H9 (cell line): Measurements from ENCODE around the gene C3orf70. TPM values are rescaled to one million over a fixed set of nuclear protein-coding genes. Genes with fewer than 3 reads are reported as not detected.

Experiments used
- DNase-seq: peaks from one replicate; pipeline ENCODE4 v3.0.0-alpha.2; 2017
- H2AFZ ChIP-seq: one replicate; pipeline ENCODE4 v1.6.1; 2013; ENCODE audit warnings: mild to moderate bottlenecking, low read length, control low read depth, moderate library complexity
- H2AK5ac ChIP-seq: 2 replicates; pipeline ENCODE4 v1.6.1; 2013; ENCODE audit warnings: low read length, control low read depth, mixed read lengths; ENCODE audit not compliant: insufficient read length
- H2BK120ac ChIP-seq: one replicate; pipeline ENCODE4 v1.6.1; 2013; ENCODE audit warnings: low read depth, mild to moderate bottlenecking, low read length, control low read depth, inconsistent platforms; ENCODE audit not compliant: poor library complexity, severe bottlenecking
- H2BK12ac ChIP-seq: 2 replicates; pipeline ENCODE4 v1.6.1; 2013; ENCODE audit warnings: low read length, control low read depth, mixed read lengths, low read depth; ENCODE audit not compliant: insufficient read length
- H2BK15ac ChIP-seq: 2 replicates; pipeline ENCODE4 v1.6.1; 2013; ENCODE audit warnings: low read depth, low read length, control low read depth
- H2BK20ac ChIP-seq: one replicate; pipeline ENCODE4 v1.6.1; 2013; ENCODE audit warnings: low read depth, mild to moderate bottlenecking, low read length, control low read depth, inconsistent platforms; ENCODE audit not compliant: poor library complexity, severe bottlenecking
- H2BK5ac ChIP-seq: 2 replicates; pipeline ENCODE4 v1.6.1; 2013; ENCODE audit warnings: low read length, control low read depth, mixed read lengths; ENCODE audit not compliant: insufficient read length
- H3K14ac ChIP-seq: 2 replicates; pipeline ENCODE4 v1.6.1; 2013; ENCODE audit warnings: low read length, control low read depth; ENCODE audit not compliant: insufficient read depth
- H3K18ac ChIP-seq: 2 replicates; pipeline ENCODE4 v1.6.1; 2013; ENCODE audit warnings: low read depth, mild to moderate bottlenecking, mixed read lengths, low read length, control low read depth; ENCODE audit not compliant: insufficient read length
- H3K23ac ChIP-seq: 2 replicates; pipeline ENCODE4 v1.6.1; 2013; ENCODE audit warnings: low read length, control low read depth, mixed read lengths, low read depth; ENCODE audit not compliant: insufficient read length
- H3K23me2 ChIP-seq: 2 replicates; pipeline ENCODE4 v1.6.1; 2013; ENCODE audit warnings: low read depth, mild to moderate bottlenecking, mixed read lengths, low read length, control low read depth; ENCODE audit not compliant: insufficient read length, poor library complexity, severe bottlenecking
- H3K27ac ChIP-seq: 2 replicates; pipeline ENCODE4 v1.5.1; 2013; ENCODE audit warnings: low read length, control low read depth, mixed read lengths, low read depth; ENCODE audit not compliant: insufficient read length
- H3K27me3 ChIP-seq: 2 replicates; pipeline ENCODE4 v1.6.1; 2013; ENCODE audit warnings: low read length, control low read depth, inconsistent platforms; ENCODE audit not compliant: insufficient read depth
- H3K4ac ChIP-seq: 2 replicates; pipeline ENCODE4 v1.6.1; 2013; ENCODE audit warnings: low read depth, mild to moderate bottlenecking, control low read depth, inconsistent platforms, low read length, moderate library complexity
- H3K4me1 ChIP-seq: 2 replicates; pipeline ENCODE4 v1.6.1; 2013; ENCODE audit warnings: low read length, control low read depth, inconsistent platforms; ENCODE audit not compliant: insufficient read depth
- H3K4me2 ChIP-seq: 2 replicates; pipeline ENCODE4 v1.6.1; 2013; ENCODE audit warnings: low read length, control low read depth, mixed read lengths; ENCODE audit not compliant: insufficient read length, insufficient read depth
- H3K56ac ChIP-seq: 2 replicates; pipeline ENCODE4 v1.6.1; 2013; ENCODE audit warnings: low read depth, mild to moderate bottlenecking, mixed read lengths, low read length, control low read depth; ENCODE audit not compliant: insufficient read length
- H3K79me1 ChIP-seq: 2 replicates; pipeline ENCODE4 v1.6.1; 2013; ENCODE audit warnings: low read depth, mild to moderate bottlenecking, moderate library complexity, low read length, control low read depth, inconsistent platforms; ENCODE audit not compliant: insufficient read depth, poor library complexity, severe bottlenecking
- H3K79me2 ChIP-seq: 2 replicates; pipeline ENCODE4 v1.6.1; 2013; ENCODE audit warnings: low read length, control low read depth, inconsistent platforms; ENCODE audit not compliant: insufficient read depth
- H3K9ac ChIP-seq: 2 replicates; pipeline ENCODE4 v1.6.1; 2013; ENCODE audit warnings: low read length, control low read depth, mixed read lengths; ENCODE audit not compliant: insufficient read length; ENCODE audit errors: extremely low read depth
- H3K9me3 ChIP-seq: one replicate; pipeline ENCODE4 v1.6.1; 2013; ENCODE audit warnings: low read depth, low read length, inconsistent platforms; ENCODE audit not compliant: control insufficient read depth
- H3T11ph ChIP-seq: one replicate; pipeline ENCODE4 v1.6.1; 2013; ENCODE audit warnings: mild to moderate bottlenecking, low read length, control low read depth, inconsistent platforms
- H4K20me1 ChIP-seq: one replicate; pipeline ENCODE4 v1.6.1; 2013; ENCODE audit not compliant: control insufficient read depth, insufficient read length, insufficient read depth
- H4K5ac ChIP-seq: 2 replicates; pipeline ENCODE4 v1.6.1; 2013; ENCODE audit warnings: low read depth, mild to moderate bottlenecking, mixed read lengths, low read length, control low read depth; ENCODE audit not compliant: insufficient read length
- H4K8ac ChIP-seq: replicated peaks from 2 replicates; pipeline ENCODE4 v1.6.1; 2013; ENCODE audit warnings: low read length, control low read depth, mixed read lengths, low read depth; ENCODE audit not compliant: insufficient read length
- H4K91ac ChIP-seq: 2 replicates; pipeline ENCODE4 v1.6.1; 2013; ENCODE audit warnings: low read depth, mild to moderate bottlenecking, moderate library complexity, mixed read lengths, low read length, control low read depth; ENCODE audit not compliant: insufficient read length
- H3K27ac Mint-ChIP-seq, 3 experiments: 2 replicates in 2 of 3; 3 replicates in 1 of 3; pipeline ENCODE4 v1.8.0; 2020 to 2021; ENCODE audit warnings: mixed read lengths in 3 of 3, mild to moderate bottlenecking in 1 of 3, moderate library complexity in 1 of 3
- H3K27me3 Mint-ChIP-seq: 2 replicates; pipeline ENCODE4 v1.8.0; 2021; ENCODE audit warnings: low read depth, mild to moderate bottlenecking, moderate library complexity, mixed read lengths
- H3K36me3 Mint-ChIP-seq, 3 experiments: 2 replicates in 2 of 3; 3 replicates in 1 of 3; pipeline ENCODE4 v1.8.0; 2020 to 2021; ENCODE audit warnings: low read depth in 3 of 3, mixed read lengths in 3 of 3; ENCODE audit not compliant: insufficient read depth in 1 of 3
- H3K4me1 Mint-ChIP-seq, 2 experiments: 2 replicates each; pipeline ENCODE4 v1.8.0; 2020; ENCODE audit warnings: mixed read lengths in 2 of 2
- H3K4me3 Mint-ChIP-seq, 2 experiments: 2 replicates in 1 of 2; 3 replicates in 1 of 2; pipeline ENCODE4 v1.8.0; 2020 to 2021; ENCODE audit warnings: mild to moderate bottlenecking in 2 of 2, mixed read lengths in 2 of 2, moderate library complexity in 1 of 2
- H3K9me3 Mint-ChIP-seq, 2 experiments: 2 replicates in 1 of 2; 3 replicates in 1 of 2; pipeline ENCODE4 v1.8.0; 2020; ENCODE audit warnings: mild to moderate bottlenecking in 2 of 2, mixed read lengths in 2 of 2, moderate library complexity in 1 of 2
- CTCF ChIP-seq: fragments of 200-600 bp; sonication (generic); conservative IDR thresholded peaks from 3 replicates; pipeline ENCODE4 v1.8.0; 2021; ENCODE audit warnings: antibody characterized with exemption, mild to moderate bottlenecking
- WGBS: extraction: QIAGEN DNeasy Blood & Tissue Kit; methylation state at CpG from one replicate; pipeline ENCODE4 v1.1.7; 2013; ENCODE audit warnings: missing lambda C conversion rate, low lambda C conversion rate, mixed read lengths; ENCODE audit not compliant: insufficient read length; ENCODE audit errors: extremely low coverage; 5-methylcytosine and 5-hydroxymethylcytosine counted together
- total RNA-seq: library from RNA; stranded (reverse); gene quantifications from 2 replicates; pipeline ENCODE4 v1.2.1, GENCODE V29; 2021

Gene C3orf70
- total RNA-seq, 1 experiment from 2014 or later, result 0.52 TPM

GRCh38 chr3:185075547-185075946, 77.3 kb downstream of the C3orf70 start:
- no peak overlapping the region for H3K9ac ChIP-seq
- H3K23me2 ChIP-seq, result no peaks in the 10 kb centered on the region
- no peak overlapping the region for H2BK20ac ChIP-seq
- H2AK5ac ChIP-seq, result no peak overlapping the region
- H2BK12ac ChIP-seq, result no peak overlapping the region
- H3K79me2 ChIP-seq, result no peaks in the 10 kb centered on the region
- no peaks in the 10 kb centered on the region for H3K9me3 Mint-ChIP-seq
- peaks cover 4 to 8% of the 10 kb centered on the region in 2 experiments; a peak in 3 of 4 replicates for H3K4me1 Mint-ChIP-seq
- no peak overlapping the region for H3K4ac ChIP-seq
- no peak overlapping the region for H2BK5ac ChIP-seq
- H3K18ac ChIP-seq, result peak overlapping the region; percentile 62
- no peak overlapping the region for H4K5ac ChIP-seq
- no peak for TF ChIP-seq CTCF
- no peaks in the 10 kb centered on the region for H3K4me1 ChIP-seq
- no peak overlapping the region for H4K91ac ChIP-seq
- no peak overlapping the region for H4K8ac ChIP-seq
- no peak for DNase-seq
- H3K4me2 ChIP-seq, result no peak overlapping the region
- no peak overlapping the region for H3K23ac ChIP-seq
- no peak overlapping the region for H2AFZ ChIP-seq
- no peaks in the 10 kb centered on the region; the same call in 1 of the 2 replicates for H3K27me3 Mint-ChIP-seq
- no peaks in the 10 kb centered on the region for H3K27me3 ChIP-seq
- no peaks in the 10 kb centered on the region for H3K36me3 Mint-ChIP-seq
- no peaks in the 10 kb centered on the region for H3K79me1 ChIP-seq
- H2BK15ac ChIP-seq, result no peak overlapping the region
- no peak overlapping the region for H3K27ac Mint-ChIP-seq
- no CpG with 5 or more reads among the region's 13 CpGs for WGBS
- no peak overlapping the region for H3K14ac ChIP-seq
- H3K56ac ChIP-seq, result no peak overlapping the region
- H3K9me3 ChIP-seq, result no peaks in the 10 kb centered on the region
- H4K20me1 ChIP-seq, result no peaks in the 10 kb centered on the region
- H2BK120ac ChIP-seq, result no peak overlapping the region
- no peak overlapping the region for H3T11ph ChIP-seq
- H3K27ac ChIP-seq, result no peak overlapping the region
- H3K4me3 Mint-ChIP-seq, result no peak overlapping the region
